HepG2 (cell line): ENCODE results near the gene ALX3. TPM values are rescaled to one million over a fixed set of nuclear protein-coding genes. Genes with fewer than 3 reads are reported as not detected.
A peak's percentile ranks its signal among the peaks of the same experiment; 100 is the strongest.

Experiments
- ARNTL ChIP-seq: sonication (generic); formaldehyde crosslinking; IDR thresholded peaks from 2 replicates; pipeline ENCODE4 v1.4.0; 2020; ENCODE audit warnings: mild to moderate bottlenecking, missing genetic modification reagents
- CENPT ChIP-seq: sonication (generic); formaldehyde crosslinking; IDR thresholded peaks from 2 replicates; pipeline ENCODE4 v1.8.0; 2022; ENCODE audit warnings: low read depth, mild to moderate bottlenecking, moderate library complexity, missing genetic modification reagents
- FOXM1 ChIP-seq: sonication (generic); formaldehyde crosslinking; IDR thresholded peaks from 2 replicates; pipeline ENCODE4 v1.5.0; 2020; ENCODE audit warnings: missing genetic modification reagents
- HOXA3 ChIP-seq: sonication (generic); formaldehyde crosslinking; IDR thresholded peaks from 2 replicates; pipeline ENCODE4 v1.5.0; 2020; ENCODE audit warnings: missing genetic modification reagents
- KAT7 ChIP-seq: IDR thresholded peaks from 2 replicates; pipeline ENCODE4 v1.6.1; 2018; ENCODE audit warnings: borderline replicate concordance, missing compliant biosample characterization
- KLF16 ChIP-seq, 2 experiments: sonication (generic) in 1 of 2; formaldehyde crosslinking in 1 of 2; IDR thresholded peaks; 2 replicates each; pipeline versions ENCODE4 v1.6.1 to v1.8.0; 2016 to 2023; ENCODE audit warnings: missing genetic modification reagents in 2 of 2, missing compliant biosample characterization in 1 of 2
- NPAS2 ChIP-seq: sonication (generic); formaldehyde crosslinking; IDR thresholded peaks from 2 replicates; pipeline ENCODE4 v1.8.0; 2022; ENCODE audit warnings: mild to moderate bottlenecking, missing genetic modification reagents, borderline replicate concordance
- RAD21 ChIP-seq: fragments of 450-650 bp; formaldehyde crosslinking; IDR thresholded peaks from 2 replicates; pipeline ENCODE4 v1.5.0; 2020; ENCODE audit warnings: mild to moderate bottlenecking
- RARA ChIP-seq: IDR thresholded peaks from 2 replicates; pipeline ENCODE4 v1.6.1; 2016; ENCODE audit warnings: missing genetic modification reagents, missing compliant biosample characterization
- REPIN1 ChIP-seq: sonication (generic); formaldehyde crosslinking; IDR thresholded peaks from 2 replicates; pipeline ENCODE4 v1.8.0; 2022; ENCODE audit warnings: missing genetic modification reagents, low read depth, mild to moderate bottlenecking, borderline replicate concordance
- YY1 ChIP-seq: IDR thresholded peaks from 2 replicates; pipeline ENCODE4 v1.6.1; 2011; ENCODE audit warnings: low read length, low read depth, moderate library complexity, mild to moderate bottlenecking; ENCODE audit not compliant: insufficient read depth, insufficient replicate concordance
- ZBTB42 ChIP-seq: sonication (generic); formaldehyde crosslinking; IDR thresholded peaks from 2 replicates; pipeline ENCODE4 v1.5.0; 2020; ENCODE audit warnings: mild to moderate bottlenecking, missing genetic modification reagents
- ZC3H13 ChIP-seq: sonication (generic); formaldehyde crosslinking; IDR thresholded peaks from 2 replicates; pipeline ENCODE4 v1.8.1; 2023; ENCODE audit warnings: mild to moderate bottlenecking, missing genetic modification reagents, moderate library complexity
- ZFP36L2 ChIP-seq: sonication (generic); formaldehyde crosslinking; IDR thresholded peaks from 2 replicates; pipeline ENCODE4 v1.4.0; 2020; ENCODE audit warnings: missing genetic modification reagents
- ZNF34 ChIP-seq: sonication (generic); formaldehyde crosslinking; IDR thresholded peaks from 2 replicates; pipeline ENCODE4 v1.4.0; 2020; ENCODE audit warnings: mild to moderate bottlenecking, missing genetic modification reagents, borderline replicate concordance
- ZNF556 ChIP-seq: sonication (generic); formaldehyde crosslinking; IDR thresholded peaks from 2 replicates; pipeline ENCODE4 v1.4.0; 2020; ENCODE audit warnings: mild to moderate bottlenecking, missing genetic modification reagents, borderline replicate concordance
- ZNF674 ChIP-seq: sonication (generic); formaldehyde crosslinking; IDR thresholded peaks from 2 replicates; pipeline ENCODE4 v1.5.0; 2020; ENCODE audit warnings: low read depth, mild to moderate bottlenecking, missing genetic modification reagents
- ZSCAN22 ChIP-seq: sonication (generic); formaldehyde crosslinking; IDR thresholded peaks from 2 replicates; pipeline ENCODE4 v1.4.0; 2020; ENCODE audit warnings: mild to moderate bottlenecking, missing genetic modification reagents
- polyA plus RNA-seq, 8 experiments: library from polyadenylated mRNA; depleted of rRNA in 3 of 8; stranded (reverse) in 7 of 8; unstranded in 1 of 8; fragments of >200 nt; fragmentation: Illumina TruSeq in 4 of 8; extraction: Trizol in 4 of 8; gene quantifications; 2 replicates each; pipeline versions ENCODE4 v1.2.1 to v1.2.3, GENCODE V29; 2011 to 2016; ENCODE audit warnings: low read depth in 4 of 8, missing spikeins in 1 of 8, mixed read lengths in 1 of 8; ENCODE audit not compliant: insufficient read depth in 1 of 8
- total RNA-seq, 5 experiments: library from RNA; depleted of rRNA; stranded (reverse); fragments of >200 nt; fragmentation: Illumina TruSeq; extraction: Trizol; gene quantifications; 2 replicates each; pipeline ENCODE4 v1.2.3, GENCODE V29; 2016; ENCODE audit warnings: low read depth in 1 of 5
- TF ChIP-seq, protein P1 (sequence below): sonication (generic); formaldehyde crosslinking; IDR thresholded peaks from 2 replicates; pipeline ENCODE4 v1.4.0; 2020; ENCODE audit warnings: missing genetic modification reagents
- TF ChIP-seq, protein P2 (sequence below): IDR thresholded peaks from 2 replicates; pipeline ENCODE4 v1.6.1; 2016; ENCODE audit warnings: missing genetic modification reagents, missing compliant biosample characterization
- TF ChIP-seq, protein P3 (sequence below), 2 experiments: IDR thresholded peaks; 2 replicates each; pipeline ENCODE4 v1.6.1; 2011 to 2012; ENCODE audit warnings: low read length in 2 of 2, borderline replicate concordance in 1 of 2, low read depth in 1 of 2, mild to moderate bottlenecking in 1 of 2, moderate library complexity in 1 of 2
- TF ChIP-seq, protein P4 (sequence below): fragments of 450-650 bp; IDR thresholded peaks from 2 replicates; pipeline ENCODE4 v1.6.1; 2017; ENCODE audit warnings: mild to moderate bottlenecking

The ALX3 gene
- total and polyA plus RNA-seq, 2 of the 13 experiments (the other 11 are each of a cell fraction or from before 2014, with no cell fraction given) = not detected

DNA sequence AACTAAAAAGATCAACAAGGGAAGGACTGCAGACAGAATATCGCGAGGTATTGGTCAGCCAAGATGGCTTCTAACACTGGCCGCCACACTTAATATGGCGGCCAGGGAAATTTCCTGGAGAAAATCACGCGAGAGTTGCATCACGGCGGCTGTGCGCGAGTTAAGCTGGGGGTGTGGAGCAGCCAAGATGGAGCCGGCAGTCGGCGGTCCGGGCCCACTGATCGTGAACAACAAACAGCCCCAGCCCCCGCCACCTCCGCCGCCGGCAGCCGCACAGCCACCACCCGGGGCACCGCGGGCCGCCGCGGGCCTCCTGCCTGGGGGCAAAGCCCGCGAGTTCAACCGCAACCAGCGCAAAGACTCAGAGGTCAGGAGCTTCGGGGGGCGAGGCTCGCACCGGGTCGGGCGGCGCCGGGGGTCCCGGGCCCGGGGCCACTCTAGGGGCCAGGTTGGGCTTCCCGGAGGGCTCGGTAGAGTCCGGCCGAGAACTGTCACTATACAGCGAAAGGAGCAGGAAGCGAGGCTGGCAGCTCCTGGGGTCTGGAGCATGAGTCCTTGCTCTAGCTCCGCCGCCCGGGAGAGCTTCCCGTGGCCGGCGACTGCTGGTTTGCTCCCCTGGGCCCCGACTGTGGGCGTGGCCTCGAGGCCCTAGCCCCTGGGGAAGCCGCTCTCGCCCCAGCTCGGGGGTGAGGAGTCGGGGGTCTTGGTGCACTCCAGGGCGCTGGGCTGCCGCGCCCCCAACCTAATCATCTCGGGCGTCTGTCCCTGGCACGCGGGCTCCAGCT lies 35.8 kb downstream of the ALX3 start, which contains the start of gene STRIP1 (continued):
- TF ChIP-seq, protein P1, sequence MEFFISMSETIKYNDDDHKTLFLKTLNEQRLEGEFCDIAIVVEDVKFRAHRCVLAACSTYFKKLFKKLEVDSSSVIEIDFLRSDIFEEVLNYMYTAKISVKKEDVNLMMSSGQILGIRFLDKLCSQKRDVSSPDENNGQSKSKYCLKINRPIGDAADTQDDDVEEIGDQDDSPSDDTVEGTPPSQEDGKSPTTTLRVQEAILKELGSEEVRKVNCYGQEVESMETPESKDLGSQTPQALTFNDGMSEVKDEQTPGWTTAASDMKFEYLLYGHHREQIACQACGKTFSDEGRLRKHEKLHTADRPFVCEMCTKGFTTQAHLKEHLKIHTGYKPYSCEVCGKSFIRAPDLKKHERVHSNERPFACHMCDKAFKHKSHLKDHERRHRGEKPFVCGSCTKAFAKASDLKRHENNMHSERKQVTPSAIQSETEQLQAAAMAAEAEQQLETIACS (CRISPR knock-in tag) = no peak
- no peak for TF ChIP-seq CENPT (CRISPR knock-in tag)
- TF ChIP-seq YY1 = peak; percentile 100
- TF ChIP-seq, protein P2, sequence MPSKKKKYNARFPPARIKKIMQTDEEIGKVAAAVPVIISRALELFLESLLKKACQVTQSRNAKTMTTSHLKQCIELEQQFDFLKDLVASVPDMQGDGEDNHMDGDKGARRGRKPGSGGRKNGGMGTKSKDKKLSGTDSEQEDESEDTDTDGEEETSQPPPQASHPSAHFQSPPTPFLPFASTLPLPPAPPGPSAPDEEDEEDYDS (CRISPR knock-in tag) = peak; percentile 16; the same call in 1 of the 2 replicates
- TF ChIP-seq KAT7 = no peak; the same call in 1 of the 2 replicates
- no peak for TF ChIP-seq ZC3H13 (CRISPR knock-in tag)
- no peak for TF ChIP-seq FOXM1 (CRISPR knock-in tag)
- no peak for TF ChIP-seq ZBTB42 (CRISPR knock-in tag)
- no peak for TF ChIP-seq ZNF34 (CRISPR knock-in tag)
- peak; percentile 98 for TF ChIP-seq HOXA3 (CRISPR knock-in tag)
- TF ChIP-seq ZFP36L2 (CRISPR knock-in tag) = no peak
- peak; percentile 20; the same call in 1 of the 2 replicates for TF ChIP-seq RAD21 (CRISPR knock-in tag)
- TF ChIP-seq RARA = no peak
- no peak; the same call in 1 of the 2 replicates for TF ChIP-seq ZNF674 (CRISPR knock-in tag)
- TF ChIP-seq NPAS2 (CRISPR knock-in tag) = no peak
- TF ChIP-seq, protein P3, sequence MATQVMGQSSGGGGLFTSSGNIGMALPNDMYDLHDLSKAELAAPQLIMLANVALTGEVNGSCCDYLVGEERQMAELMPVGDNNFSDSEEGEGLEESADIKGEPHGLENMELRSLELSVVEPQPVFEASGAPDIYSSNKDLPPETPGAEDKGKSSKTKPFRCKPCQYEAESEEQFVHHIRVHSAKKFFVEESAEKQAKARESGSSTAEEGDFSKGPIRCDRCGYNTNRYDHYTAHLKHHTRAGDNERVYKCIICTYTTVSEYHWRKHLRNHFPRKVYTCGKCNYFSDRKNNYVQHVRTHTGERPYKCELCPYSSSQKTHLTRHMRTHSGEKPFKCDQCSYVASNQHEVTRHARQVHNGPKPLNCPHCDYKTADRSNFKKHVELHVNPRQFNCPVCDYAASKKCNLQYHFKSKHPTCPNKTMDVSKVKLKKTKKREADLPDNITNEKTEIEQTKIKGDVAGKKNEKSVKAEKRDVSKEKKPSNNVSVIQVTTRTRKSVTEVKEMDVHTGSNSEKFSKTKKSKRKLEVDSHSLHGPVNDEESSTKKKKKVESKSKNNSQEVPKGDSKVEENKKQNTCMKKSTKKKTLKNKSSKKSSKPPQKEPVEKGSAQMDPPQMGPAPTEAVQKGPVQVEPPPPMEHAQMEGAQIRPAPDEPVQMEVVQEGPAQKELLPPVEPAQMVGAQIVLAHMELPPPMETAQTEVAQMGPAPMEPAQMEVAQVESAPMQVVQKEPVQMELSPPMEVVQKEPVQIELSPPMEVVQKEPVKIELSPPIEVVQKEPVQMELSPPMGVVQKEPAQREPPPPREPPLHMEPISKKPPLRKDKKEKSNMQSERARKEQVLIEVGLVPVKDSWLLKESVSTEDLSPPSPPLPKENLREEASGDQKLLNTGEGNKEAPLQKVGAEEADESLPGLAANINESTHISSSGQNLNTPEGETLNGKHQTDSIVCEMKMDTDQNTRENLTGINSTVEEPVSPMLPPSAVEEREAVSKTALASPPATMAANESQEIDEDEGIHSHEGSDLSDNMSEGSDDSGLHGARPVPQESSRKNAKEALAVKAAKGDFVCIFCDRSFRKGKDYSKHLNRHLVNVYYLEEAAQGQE (IDR thresholded peaks at IDR 0.05; ENCODE audit: borderline replicate concordance in 1 of 2, low read depth in 1 of 2, low read length in 2 of 2) = peak in 1 of 2 experiments; percentile 24; a peak in 1 of 4 replicates
- TF ChIP-seq, protein P4, sequence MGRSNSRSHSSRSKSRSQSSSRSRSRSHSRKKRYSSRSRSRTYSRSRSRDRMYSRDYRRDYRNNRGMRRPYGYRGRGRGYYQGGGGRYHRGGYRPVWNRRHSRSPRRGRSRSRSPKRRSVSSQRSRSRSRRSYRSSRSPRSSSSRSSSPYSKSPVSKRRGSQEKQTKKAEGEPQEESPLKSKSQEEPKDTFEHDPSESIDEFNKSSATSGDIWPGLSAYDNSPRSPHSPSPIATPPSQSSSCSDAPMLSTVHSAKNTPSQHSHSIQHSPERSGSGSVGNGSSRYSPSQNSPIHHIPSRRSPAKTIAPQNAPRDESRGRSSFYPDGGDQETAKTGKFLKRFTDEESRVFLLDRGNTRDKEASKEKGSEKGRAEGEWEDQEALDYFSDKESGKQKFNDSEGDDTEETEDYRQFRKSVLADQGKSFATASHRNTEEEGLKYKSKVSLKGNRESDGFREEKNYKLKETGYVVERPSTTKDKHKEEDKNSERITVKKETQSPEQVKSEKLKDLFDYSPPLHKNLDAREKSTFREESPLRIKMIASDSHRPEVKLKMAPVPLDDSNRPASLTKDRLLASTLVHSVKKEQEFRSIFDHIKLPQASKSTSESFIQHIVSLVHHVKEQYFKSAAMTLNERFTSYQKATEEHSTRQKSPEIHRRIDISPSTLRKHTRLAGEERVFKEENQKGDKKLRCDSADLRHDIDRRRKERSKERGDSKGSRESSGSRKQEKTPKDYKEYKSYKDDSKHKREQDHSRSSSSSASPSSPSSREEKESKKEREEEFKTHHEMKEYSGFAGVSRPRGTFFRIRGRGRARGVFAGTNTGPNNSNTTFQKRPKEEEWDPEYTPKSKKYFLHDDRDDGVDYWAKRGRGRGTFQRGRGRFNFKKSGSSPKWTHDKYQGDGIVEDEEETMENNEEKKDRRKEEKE = no peak
- no peak for TF ChIP-seq ARNTL (CRISPR knock-in tag)
- no peak for TF ChIP-seq ZSCAN22 (CRISPR knock-in tag)
- no peak for TF ChIP-seq REPIN1 (CRISPR knock-in tag)
- TF ChIP-seq ZNF556 = peak; percentile 28; the same call in 1 of the 2 replicates
- TF ChIP-seq KLF16 (CRISPR knock-in tag; IDR thresholded peaks at IDR 0.05) = peak in 1 of 2 experiments; percentile 81; a peak in 2 of 4 replicates
